PC-9 (cell line): ENCODE results near the gene HOMER2.

ENCODE experiments used
- EZH2 ChIP-seq: fragments of 200-600 bp; sonication (generic); IDR thresholded peaks from 2 replicates; pipeline ENCODE4 v1.8.0; 2017; ENCODE audit warnings: antibody characterized with exemption, low read depth
- TF ChIP-seq, protein P1 (sequence below): fragments of 200-600 bp; sonication (generic); conservative IDR thresholded peaks from 2 replicates; pipeline ENCODE4 v1.6.1; 2017; ENCODE audit warnings: mixed run types, antibody characterized with exemption, mild to moderate bottlenecking, moderate library complexity

DNA sequence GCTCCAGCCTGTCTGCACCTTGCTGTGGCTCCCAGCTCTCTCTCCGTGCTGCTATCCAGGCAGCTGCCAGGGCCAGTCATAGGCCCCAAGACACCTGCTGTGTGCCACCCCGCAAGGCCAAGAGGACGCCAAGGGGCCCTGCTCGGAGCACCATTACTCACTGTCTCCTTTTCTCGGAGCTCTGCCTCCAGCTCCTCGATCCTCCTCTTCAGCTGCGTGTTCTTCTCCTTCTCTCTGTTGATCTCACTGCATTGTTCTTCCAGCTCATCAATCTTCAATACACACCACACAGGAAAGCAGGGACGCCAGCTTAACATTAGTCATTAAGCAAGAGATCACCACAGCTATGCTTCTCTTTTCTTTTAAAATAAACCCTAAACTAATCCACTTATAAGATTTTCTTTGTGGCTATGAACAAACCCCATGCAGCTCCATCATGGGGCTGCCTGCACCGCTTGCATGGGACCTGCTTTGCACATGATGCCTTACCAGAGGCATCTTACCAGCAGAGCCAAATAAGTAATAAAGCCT lies 100.5 kb downstream of the HOMER2 start:
- TF ChIP-seq, protein P1, sequence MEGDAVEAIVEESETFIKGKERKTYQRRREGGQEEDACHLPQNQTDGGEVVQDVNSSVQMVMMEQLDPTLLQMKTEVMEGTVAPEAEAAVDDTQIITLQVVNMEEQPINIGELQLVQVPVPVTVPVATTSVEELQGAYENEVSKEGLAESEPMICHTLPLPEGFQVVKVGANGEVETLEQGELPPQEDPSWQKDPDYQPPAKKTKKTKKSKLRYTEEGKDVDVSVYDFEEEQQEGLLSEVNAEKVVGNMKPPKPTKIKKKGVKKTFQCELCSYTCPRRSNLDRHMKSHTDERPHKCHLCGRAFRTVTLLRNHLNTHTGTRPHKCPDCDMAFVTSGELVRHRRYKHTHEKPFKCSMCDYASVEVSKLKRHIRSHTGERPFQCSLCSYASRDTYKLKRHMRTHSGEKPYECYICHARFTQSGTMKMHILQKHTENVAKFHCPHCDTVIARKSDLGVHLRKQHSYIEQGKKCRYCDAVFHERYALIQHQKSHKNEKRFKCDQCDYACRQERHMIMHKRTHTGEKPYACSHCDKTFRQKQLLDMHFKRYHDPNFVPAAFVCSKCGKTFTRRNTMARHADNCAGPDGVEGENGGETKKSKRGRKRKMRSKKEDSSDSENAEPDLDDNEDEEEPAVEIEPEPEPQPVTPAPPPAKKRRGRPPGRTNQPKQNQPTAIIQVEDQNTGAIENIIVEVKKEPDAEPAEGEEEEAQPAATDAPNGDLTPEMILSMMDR: no peak
- no peak for TF ChIP-seq EZH2
